Umbilical cord (tissue), 2 donors: Measurements from ENCODE around the gene CARD16. TPM values are rescaled to one million over a fixed set of nuclear protein-coding genes. Genes with fewer than 3 reads are reported as not detected.
"Not testable (repeated sequence)": the region's sequence is repeated elsewhere in the genome, so short reads cannot be mapped to it uniquely, and the experiment has no call there.

ENCODE experiments used
- DNase-seq: peaks from one replicate; pipeline ENCODE4 v3.0.0-alpha.2; 2015; ENCODE audit warnings: low spot score
- total RNA-seq: library from RNA; depleted of rRNA; stranded (reverse); fragments of >200 nt; gene quantifications from one replicate; pipeline ENCODE4 v1.2.3, GENCODE V29; 2014; ENCODE audit warnings: low replicate concordance; ENCODE audit not compliant: insufficient read depth

The CARD16 gene
- 6.7 TPM for total RNA-seq

- DNase-seq, result peak; percentile 76
Observed at GRCh38 chr11:105044557-105045524, at the start of gene CARD16. Gene CARD16, minus strand, starts transcription at chr11:105045335. Its CDS starts 38 bp downstream, at chr11:105045297.

DNA sequence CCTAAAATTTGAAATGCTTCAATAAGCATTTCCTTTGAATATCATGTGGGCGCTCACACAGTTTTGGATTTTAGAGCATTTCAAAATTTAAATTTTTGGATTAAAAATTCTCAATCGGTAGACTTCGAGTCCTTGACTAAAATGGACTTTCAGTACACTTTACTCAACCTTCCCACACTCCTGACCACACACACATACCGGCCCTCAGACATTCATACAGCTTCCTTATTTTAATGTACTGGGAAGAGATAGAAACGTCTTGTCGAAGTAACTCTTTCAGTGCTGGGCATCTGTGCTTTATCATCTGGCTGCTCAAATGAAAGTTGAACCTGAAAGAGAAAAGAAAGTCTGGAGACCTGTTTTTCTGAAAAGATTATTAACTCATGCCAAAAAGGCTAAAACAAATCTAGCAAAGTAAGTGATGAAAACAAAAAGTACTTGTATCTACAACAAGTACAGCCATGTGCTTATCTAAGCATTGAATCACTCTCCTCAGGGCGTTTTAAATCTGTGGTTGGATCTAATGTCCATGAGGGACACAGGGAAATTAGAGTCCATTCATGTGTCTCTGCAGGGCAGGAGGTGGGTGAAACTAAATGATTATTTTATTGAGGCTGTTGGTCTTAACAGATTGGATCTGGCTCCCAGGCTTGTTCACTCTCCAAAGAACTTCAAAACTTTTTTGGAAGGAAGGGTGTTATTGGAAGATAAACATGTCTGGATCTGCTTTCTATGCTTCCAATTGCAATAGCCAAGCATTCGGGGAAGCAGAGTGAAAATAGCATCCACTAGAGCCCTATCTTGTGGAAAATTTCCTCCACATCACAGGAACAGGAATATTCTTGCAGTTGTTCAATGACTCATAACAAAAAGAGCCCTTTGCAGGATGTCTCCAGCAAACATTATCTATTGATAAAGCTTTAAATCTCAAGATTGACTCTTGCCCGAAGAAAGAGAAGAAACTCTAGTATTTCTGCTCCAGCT lies 47.4 kb upstream of the CARD16 start:
- peak; percentile 50 for DNase-seq

- DNase-seq, result no peak
Observed at GRCh38 chr11:105081412-105082150, 36.4 kb upstream of the CARD16 start.

- DNase-seq, result not testable (repeated sequence)
Observed at GRCh38 chr11:105080171-105080906, 35.2 kb upstream of the CARD16 start.

GRCh38 chr11:105078283-105078682 lies 33.1 kb upstream of the CARD16 start:
- no peak for DNase-seq

- DNase-seq, result not testable (repeated sequence)
Observed at GRCh38 chr11:105077141-105077790, 32.1 kb upstream of the CARD16 start.

- DNase-seq, result no peak
Observed at GRCh38 chr11:105074166-105074530, 29.0 kb upstream of the CARD16 start.

DNA sequence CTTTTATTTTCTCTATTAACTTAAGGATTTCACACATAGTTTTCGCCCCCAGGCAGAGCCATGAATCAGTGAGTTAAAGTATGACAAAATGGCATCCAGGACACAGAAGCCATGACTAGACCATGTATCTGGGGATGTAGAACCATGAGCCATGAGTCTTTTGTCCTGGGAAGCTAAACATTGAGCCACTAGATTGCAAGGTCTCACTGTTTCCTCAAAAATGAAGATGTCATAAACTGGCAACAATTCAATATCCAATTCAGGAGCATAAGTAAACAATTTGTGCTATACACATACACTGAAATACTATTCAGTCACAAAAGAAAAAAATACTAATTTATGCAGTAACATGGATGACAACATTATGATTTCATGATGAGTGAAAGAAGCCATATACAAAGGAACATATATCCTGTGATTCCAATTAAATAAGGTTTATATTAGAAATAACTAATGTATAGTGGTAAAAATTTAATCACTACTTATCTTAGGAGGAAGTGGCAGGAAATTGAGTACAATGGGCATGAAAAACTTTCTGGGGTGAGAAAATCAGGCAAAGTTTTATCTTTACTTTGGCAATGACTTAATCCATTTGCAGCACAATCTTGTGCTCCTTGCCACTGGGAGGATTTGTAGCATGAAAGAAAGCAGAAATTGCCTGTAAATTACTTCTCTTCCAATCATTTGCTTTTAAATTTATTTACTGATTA lies 28.5 kb upstream of the CARD16 start:
- DNase-seq, result no peak

DNA sequence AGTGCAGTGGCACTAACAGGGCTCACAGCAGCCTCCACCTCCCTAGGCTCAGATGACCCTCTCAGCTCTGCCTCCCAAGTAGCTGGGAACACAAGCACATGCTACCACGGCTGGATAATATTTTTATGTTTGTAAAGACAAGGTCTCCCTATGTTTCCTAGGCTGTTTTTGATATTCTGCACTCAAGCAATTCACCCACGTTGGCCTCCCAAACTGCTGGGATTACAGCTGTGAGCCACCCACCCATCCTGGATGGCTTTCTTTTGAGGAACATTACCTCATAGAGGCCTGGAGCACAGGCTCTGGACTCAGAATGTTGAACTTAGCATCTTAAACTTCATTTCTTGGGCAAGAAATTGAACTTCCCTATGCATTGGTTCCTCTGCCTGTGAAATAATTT lies 26.9 kb upstream of the CARD16 start:
- not testable (repeated sequence) for DNase-seq

- DNase-seq, result no peak
Observed at GRCh38 chr11:105071089-105071732, 26.1 kb upstream of the CARD16 start.

- no peak for DNase-seq
Observed at GRCh38 chr11:105070306-105070705, 25.2 kb upstream of the CARD16 start.

DNA sequence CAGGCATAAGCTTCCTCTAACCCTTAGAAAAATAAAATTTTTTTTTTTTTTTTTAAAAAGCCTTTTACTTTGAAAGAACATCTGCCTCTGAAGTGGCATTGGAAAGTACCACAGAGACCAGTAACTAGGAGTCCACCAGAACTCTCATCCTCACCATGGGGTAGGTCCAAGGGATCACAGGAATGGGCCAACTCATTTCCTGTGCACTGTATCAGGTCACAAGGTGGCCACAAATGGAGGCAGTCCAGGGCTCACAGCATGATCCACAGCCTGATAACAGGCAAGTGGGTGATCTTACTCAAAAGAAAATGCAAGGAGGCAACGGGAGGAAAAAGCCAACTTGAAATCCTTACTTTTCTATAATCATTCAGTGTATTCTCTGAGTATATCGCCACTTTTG lies 24.6 kb upstream of the CARD16 start:
- not testable (repeated sequence) for DNase-seq

- peak; percentile 39 for DNase-seq
Observed at GRCh38 chr11:105063245-105063941, 18.3 kb upstream of the CARD16 start.

DNA sequence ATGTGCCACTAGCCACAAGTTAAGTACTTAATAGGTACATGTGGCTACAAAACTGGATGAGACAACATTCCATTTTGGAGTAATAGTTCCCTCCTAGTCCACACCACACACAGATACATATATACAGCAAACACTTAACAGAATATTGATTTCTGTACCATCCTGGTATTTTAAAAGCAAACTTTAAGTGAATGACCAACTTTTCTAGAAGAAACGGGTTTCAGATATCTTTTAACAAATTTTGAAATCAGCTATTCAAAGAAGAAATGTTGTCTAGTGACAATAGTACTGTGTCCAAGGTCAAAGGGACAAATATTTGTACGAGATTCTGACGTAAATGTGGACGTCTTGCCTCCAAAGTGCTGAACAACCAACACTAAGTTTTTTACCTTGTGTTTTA lies 12.3 kb upstream of the CARD16 start:
- no peak for DNase-seq

- no peak for DNase-seq
Observed at GRCh38 chr11:105056446-105056845, 11.3 kb upstream of the CARD16 start.

DNA sequence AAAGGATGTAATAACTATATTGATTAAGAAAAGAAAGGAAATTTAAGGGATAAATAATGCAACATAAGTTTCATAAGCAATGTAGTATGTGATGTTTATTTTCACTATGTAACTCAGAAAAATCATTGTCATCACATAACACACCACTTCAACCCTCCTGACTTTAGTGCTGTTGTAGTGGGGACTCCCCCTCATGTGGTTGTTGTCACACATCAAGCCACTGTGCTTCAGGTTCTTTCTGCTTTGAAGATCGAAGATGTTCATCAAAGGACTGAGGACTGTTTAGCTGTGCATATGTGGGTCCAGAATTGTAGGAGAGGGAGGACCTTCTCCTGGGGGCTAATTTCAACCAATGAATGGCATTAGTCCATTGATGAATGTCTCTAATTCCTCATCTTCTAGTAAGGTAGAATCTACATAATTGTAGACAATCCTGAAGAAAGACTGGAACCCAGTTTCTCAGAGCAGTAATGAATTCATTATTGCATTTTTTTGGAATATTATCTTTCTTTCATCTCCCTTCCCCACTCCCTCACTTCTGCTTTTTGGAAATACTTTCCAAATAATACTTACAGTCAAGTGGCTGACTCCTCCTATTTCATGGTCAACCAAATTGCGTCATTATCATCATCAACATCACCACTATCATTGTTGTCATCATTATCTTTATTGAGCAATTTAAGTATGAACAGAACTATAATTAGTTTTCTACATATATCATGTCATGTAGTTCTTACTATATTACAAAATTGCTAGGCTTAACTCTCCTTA lies 9.8 kb upstream of the CARD16 start:
- DNase-seq, result no peak

GRCh38 chr11:105052487-105052886 lies 7.4 kb upstream of the CARD16 start:
- DNase-seq, result no peak
